Bronchial epithelial cell (primary cell): ENCODE measurements around the gene ADARB2. TPM values are rescaled to one million over a fixed set of nuclear protein-coding genes. Genes with fewer than 3 reads are reported as not detected.

ENCODE experiments used
- DNase-seq: peaks from one replicate; pipeline ENCODE4 v3.0.0-alpha.2; 2010; ENCODE audit warnings: low read depth
- FAIRE-seq: peaks from 2 replicates; lab custom pipeline; 2011; peaks lifted over from hg19 to GRCh38; lab: Jason Lieb, UNC
- H3K27me3 ChIP-seq: 2 replicates; pipeline ENCODE4 v1.5.1; 2011; ENCODE audit warnings: low read length; ENCODE audit not compliant: control insufficient read depth, insufficient read depth
- H3K36me3 ChIP-seq: 2 replicates; pipeline ENCODE4 v1.5.1; 2011; ENCODE audit warnings: low read length; ENCODE audit not compliant: control insufficient read depth, insufficient read depth
- H3K4me3 ChIP-seq: 2 replicates; pipeline ENCODE4 v1.5.1; 2011; ENCODE audit warnings: mild to moderate bottlenecking, low read depth, low read length, control low read depth
- CTCF ChIP-seq: IDR thresholded peaks from 2 replicates; pipeline ENCODE4 v1.5.1; 2011; ENCODE audit warnings: mild to moderate bottlenecking, moderate library complexity, low read length, control low read depth, inconsistent platforms; ENCODE audit not compliant: insufficient read depth, severe bottlenecking
- total RNA-seq: library from RNA; depleted of rRNA; stranded (reverse); fragments of >200 nt; gene quantifications from 2 replicates; pipeline ENCODE4 v1.2.1, GENCODE V29; 2014

The ADARB2 gene
- total RNA-seq, 1 donor from 2014 or later = not detected

- Histone ChIP-seq H3K36me3 (no peaks in the 10 kb centered on the region), H3K27me3 (no peaks in the 10 kb centered on the region), H3K4me3 (no peak overlapping the region)
- TF ChIP-seq CTCF = no peak
- no peak for DNase-seq
- FAIRE-seq = no peak
Measured at GRCh38 chr10:1402816-1403507, 334.4 kb downstream of the ADARB2 start.

GRCh38 chr10:1402016-1402770 is 335.1 kb downstream of the ADARB2 start:
- H3K36me3 ChIP-seq = no peaks in the 10 kb centered on the region
- no peak for FAIRE-seq
- no peak for TF ChIP-seq CTCF
- DNase-seq = no peak
- no peak overlapping the region for H3K4me3 ChIP-seq
- no peaks in the 10 kb centered on the region for H3K27me3 ChIP-seq

GRCh38 chr10:1401071-1401965 is 336.0 kb downstream of the ADARB2 start:
- Histone ChIP-seq H3K36me3 (no peaks in the 10 kb centered on the region), H3K27me3 (no peaks in the 10 kb centered on the region), H3K4me3 (no peak overlapping the region)
- no peak for TF ChIP-seq CTCF
- no peak for FAIRE-seq
- DNase-seq = no peak

GRCh38 chr10:1400101-1401070 is 336.9 kb downstream of the ADARB2 start:
- no peak for DNase-seq
- H3K27me3 ChIP-seq = no peaks in the 10 kb centered on the region

More at GRCh38 chr10:1400101-1401070, 336.9 kb downstream of the ADARB2 start:
- no peak overlapping the region for H3K4me3 ChIP-seq
- FAIRE-seq = no peak
- TF ChIP-seq CTCF = no peak
- H3K36me3 ChIP-seq = no peaks in the 10 kb centered on the region
